K562 (cell line): ENCODE measurements around the gene GRK3. TPM values are rescaled to one million over a fixed set of nuclear protein-coding genes. Genes with fewer than 3 reads are reported as not detected.
"Not testable (repeated sequence)": the region's sequence is repeated elsewhere in the genome, so short reads cannot be mapped to it uniquely, and the experiment has no call there.

ENCODE experiments used
- ATAC-seq: fragments of 200-7000 bp; cut with Tn5 transposase; 3 replicates; pipeline ENCODE4 v1.9.1; 2020; ENCODE audit warnings: moderate library complexity
- BruUV-seq: library from RNA; stranded (reverse); fragments of 400-500 nt; replicated peaks from 2 replicates; lab custom pipeline; 2021; lab: Mats Ljungman, UMichigan
- CTCF ChIA-PET: fragments of 300-600 bp; formaldehyde crosslinking; extraction: SDS; loops from one replicate; lab custom pipeline; 2021; ENCODE audit warnings: low intra/inter-chr PET ratio; lab: Yijun Ruan, JAX
- POLR2A ChIA-PET: fragments of 300-600, 350-650 bp; sonication (Branson Sonifier 250); formaldehyde crosslinking; extraction: SDS; loops from one replicate; lab custom pipeline; 2021; ENCODE audit warnings: antibody characterized with exemption, inconsistent platforms; lab: Yijun Ruan, JAX
- DNase-seq, 4 experiments: peaks; one replicate each; pipeline versions ENCODE4 v3.0.0 to v3.0.0-alpha.2; 2011 to 2018; ENCODE audit warnings: low spot score in 3 of 4, mixed read lengths in 3 of 4; ENCODE audit errors: extremely low read depth in 1 of 4
- FAIRE-seq: peaks from 2 replicates; lab custom pipeline; 2011; peaks lifted over from hg19 to GRCh38; lab: Jason Lieb, UNC
- H2AFZ ChIP-seq: 2 replicates; pipeline ENCODE4 v1.6.0; 2011; ENCODE audit warnings: low read depth, low read length, control low read depth, inconsistent platforms
- H3K27ac ChIP-seq: fragments of 200-600 bp; 3 replicates; pipeline ENCODE4 v1.8.0; 2011; ENCODE audit warnings: low read depth, mild to moderate bottlenecking, control low read depth, inconsistent platforms, low read length, moderate library complexity, mixed read lengths; ENCODE audit errors: extremely low read depth
- H3K27me3 ChIP-seq, 2 experiments: fragments of 300-600 bp in 1 of 2; 2 replicates in 1 of 2; 3 replicates in 1 of 2; pipeline versions ENCODE4 v1.6.0 to v1.8.0; 2011; ENCODE audit warnings: inconsistent platforms in 2 of 2, low read length in 2 of 2, mild to moderate bottlenecking in 1 of 2, mixed read lengths in 1 of 2, moderate library complexity in 1 of 2; ENCODE audit not compliant: control insufficient read depth in 2 of 2, insufficient read depth in 2 of 2
- H3K36me3 ChIP-seq: fragments of 300-600 bp; 3 replicates; pipeline ENCODE4 v1.8.0; 2011; ENCODE audit warnings: mild to moderate bottlenecking, low read length, inconsistent platforms; ENCODE audit not compliant: control insufficient read depth, insufficient read depth
- H3K4me1 ChIP-seq, 2 experiments: fragments of 200-600 bp in 1 of 2; replicated peaks in 1 of 2; 2 replicates in 1 of 2; 3 replicates in 1 of 2; pipeline versions ENCODE4 v1.5.1 to v1.8.0; 2011; ENCODE audit warnings: inconsistent platforms in 2 of 2, low read length in 2 of 2, mild to moderate bottlenecking in 1 of 2, mixed read lengths in 1 of 2, moderate library complexity in 1 of 2; ENCODE audit not compliant: control insufficient read depth in 2 of 2, insufficient read depth in 2 of 2
- H3K4me2 ChIP-seq: 2 replicates; pipeline ENCODE4 v1.6.1; 2011; ENCODE audit warnings: low read length, control low read depth, inconsistent platforms, mixed read lengths; ENCODE audit not compliant: insufficient read depth
- H3K4me3 ChIP-seq: fragments of 200-600 bp; sonication (generic), shearing (Covaris generic); 2 replicates; pipeline ENCODE4 v1.5.1; 2016; ENCODE audit warnings: control low read depth, inconsistent platforms
- H3K79me2 ChIP-seq: fragments of 200-600 bp; 3 replicates; pipeline ENCODE4 v1.8.0; 2011; ENCODE audit warnings: low read length, inconsistent platforms; ENCODE audit not compliant: control insufficient read depth, insufficient read depth
- H3K9ac ChIP-seq, 2 experiments: 2 replicates each; pipeline versions ENCODE4 v1.6.0 to v1.6.1; 2011; ENCODE audit warnings: low read depth in 2 of 2, low read length in 2 of 2, control low read depth in 1 of 2, inconsistent platforms in 1 of 2, mild to moderate bottlenecking in 1 of 2, mixed read lengths in 1 of 2; ENCODE audit not compliant: insufficient read depth in 1 of 2
- H3K9me1 ChIP-seq: one replicate; pipeline ENCODE4 v1.6.0; 2011; ENCODE audit warnings: inconsistent platforms, mild to moderate bottlenecking, low read length, moderate library complexity; ENCODE audit not compliant: control insufficient read depth, insufficient read depth
- H3K9me3 ChIP-seq: replicated peaks from 2 replicates; pipeline ENCODE4 v1.5.1; 2011; ENCODE audit warnings: low read depth, low read length, inconsistent platforms; ENCODE audit not compliant: control insufficient read depth, insufficient read depth
- H4K20me1 ChIP-seq: replicated peaks from 2 replicates; pipeline ENCODE4 v1.6.1; 2011; ENCODE audit warnings: low read length, inconsistent platforms, mixed read lengths; ENCODE audit not compliant: control insufficient read depth, insufficient read depth
- E2F5 ChIP-seq: sonication (generic); formaldehyde crosslinking; IDR thresholded peaks from 2 replicates; pipeline ENCODE4 v1.8.0; 2022; ENCODE audit warnings: mild to moderate bottlenecking, missing genetic modification reagents
- ESRRB ChIP-seq: fragments of 250-450 bp; sonication (Bioruptor Pico); IDR thresholded peaks from 2 replicates; pipeline ENCODE4 v1.5.0; 2020; ENCODE audit warnings: mild to moderate bottlenecking, moderate library complexity, borderline replicate concordance
- NCOA4 ChIP-seq: fragments of 450-650 bp; IDR thresholded peaks from 2 replicates; pipeline ENCODE4 v1.6.1; 2018; ENCODE audit warnings: mild to moderate bottlenecking; ENCODE audit not compliant: partially characterized antibody
- PHB2 ChIP-seq: fragments of 450-650 bp; IDR thresholded peaks from 2 replicates; pipeline ENCODE4 v1.6.1; 2017; ENCODE audit warnings: low read depth
- ZFP30 ChIP-seq: fragments of 250-450 bp; sonication (Bioruptor Pico); IDR thresholded peaks from 2 replicates; pipeline ENCODE4 v1.8.0; 2022; ENCODE audit warnings: moderate library complexity, mild to moderate bottlenecking, inconsistent platforms, borderline replicate concordance
- ZNF79 ChIP-seq: fragments of 250-450 bp; sonication (Bioruptor Pico); IDR thresholded peaks from 2 replicates; pipeline ENCODE4 v1.4.0; 2020; ENCODE audit warnings: low read depth, mild to moderate bottlenecking, moderate library complexity
- WGBS: fragments of 100-300 bp; shearing (Covaris generic); methylation state at CpG from one replicate; pipeline ENCODE4 v1.1.6; 2016; ENCODE audit warnings: low coverage, mixed read lengths; ENCODE audit not compliant: insufficient coverage; ENCODE audit errors: missing lambda C conversion rate; 5-methylcytosine and 5-hydroxymethylcytosine counted together
- in situ Hi-C: fragments of 300-500 bp; cut with MboI; formaldehyde crosslinking; loops from 4 replicates; pipeline ENCODE4 v1.15.0; 2018; ENCODE audit warnings: inconsistent platforms, mixed read lengths
- intact Hi-C: fragments of 100-400 bp; cut with micrococcal nuclease; formaldehyde crosslinking; loops from 2 replicates; pipeline ENCODE4 v1.14.2; 2022
- polyA plus RNA-seq, 8 experiments: library from polyadenylated mRNA; depleted of rRNA in 4 of 8; stranded (reverse) in 5 of 8; unstranded in 3 of 8; fragments of >200 nt; fragmentation: Nextera tagmentation in 2 of 8; fragmentation: Illumina TruSeq in 1 of 8; extraction: Ambion mirVana in 2 of 8; extraction: Trizol in 1 of 8; gene quantifications; 2 replicates each; pipeline versions ENCODE4 v1.2.1 to v1.2.3, GENCODE V29; 2011 to 2014; ENCODE audit warnings: inconsistent platforms in 1 of 8, missing spikeins in 1 of 8
- total RNA-seq, 7 experiments: library from RNA; depleted of rRNA in 6 of 7; stranded (reverse); fragments of >200 nt in 6 of 7; fragmentation: Illumina TruSeq in 2 of 7; extraction: Trizol in 2 of 7; gene quantifications; 2 replicates each; pipeline versions ENCODE4 v1.2.1 to v1.2.3, GENCODE V29; 2011 to 2021; ENCODE audit warnings: low replicate concordance in 1 of 7
- TF ChIP-seq, protein P1 (sequence below): fragments of 200-800 bp; sonication (Bioruptor generic); IDR thresholded peaks from 2 replicates; pipeline ENCODE4 v1.6.1; 2016; ENCODE audit warnings: missing genetic modification characterization, missing compliant biosample characterization

The GRK3 gene
- total and polyA plus RNA-seq, 9 of the 15 experiments (the other 6 are each of a cell fraction or from before 2014, with no cell fraction given), result 1.4 to 7.6 (median 3.6) TPM

DNA sequence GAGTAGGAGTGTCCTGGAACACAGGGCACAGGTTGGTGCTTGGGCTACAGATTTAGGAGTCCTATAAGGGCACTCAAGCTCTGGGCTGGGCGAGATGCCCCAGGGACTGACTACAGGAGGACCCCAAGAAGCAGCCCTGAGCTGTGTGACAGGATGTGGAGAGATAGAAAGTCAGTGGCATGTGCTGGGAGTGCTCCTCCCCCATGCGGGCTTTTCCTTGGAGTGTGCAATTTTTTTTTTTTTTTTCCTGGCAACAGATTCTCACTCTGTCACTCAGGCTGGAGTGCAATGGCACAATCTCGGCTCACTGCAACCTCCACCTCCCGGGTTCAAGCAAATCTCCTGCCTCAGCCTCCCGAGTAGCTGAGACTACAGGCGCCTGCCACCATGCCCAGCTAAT is 144.0 kb downstream of the GRK3 start:
- WGBS, result 49% methylated on average over 2 of the region's 6 CpGs
- H3K9ac ChIP-seq, H3K36me3 ChIP-seq, CTCF ChIA-PET, BruUV-seq, H4K20me1 ChIP-seq, H3K27me3 ChIP-seq, H3K4me2 ChIP-seq, H2AFZ ChIP-seq, DNase-seq, H3K79me2 ChIP-seq, H3K9me1 ChIP-seq, POLR2A ChIA-PET, H3K27ac ChIP-seq, H3K4me3 ChIP-seq, H3K4me1 ChIP-seq, ATAC-seq, H3K9me3 ChIP-seq, FAIRE-seq: not testable (repeated sequence)
- in situ Hi-C loops, result loop anchor here (10.0 kb wide), 1 partner anchor 244 kb away; no protein-coding TSS in a partner anchor
- intact Hi-C loops, result loop anchor here (10.0 kb wide), 1 partner anchor 474 kb away; no protein-coding TSS in a partner anchor

DNA sequence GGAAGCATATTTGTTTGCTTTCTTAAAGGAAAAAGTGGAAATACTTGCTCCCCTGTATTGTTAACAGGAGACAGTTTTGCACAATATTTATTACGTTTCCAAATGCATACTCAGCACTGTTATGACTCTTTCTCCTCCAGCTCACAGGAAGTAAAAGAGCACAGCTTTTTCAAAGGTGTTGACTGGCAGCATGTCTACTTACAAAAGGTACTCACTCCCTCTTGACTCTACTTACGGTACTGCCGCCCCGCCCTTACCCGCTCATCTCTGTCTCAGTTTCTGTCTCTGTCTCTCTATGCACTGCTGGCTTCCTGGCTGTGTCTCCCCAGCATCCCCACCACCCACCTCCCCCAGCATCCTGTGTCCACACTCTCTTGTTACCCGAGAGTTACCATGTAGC is 145.3 kb downstream of the GRK3 start:
- no peak overlapping the region for H3K27ac ChIP-seq
- H3K9ac ChIP-seq, result no peak overlapping the region
- in situ Hi-C loops, result loop anchor here (5.0 to 10.0 kb wide), 2 partner anchors 63 to 245 kb away; no protein-coding TSS in a partner anchor
- H3K36me3 ChIP-seq, result no peaks in the 10 kb centered on the region
- H3K9me3 ChIP-seq, result no peaks in the 10 kb centered on the region
- no peak for DNase-seq
- no peaks in the 10 kb centered on the region for H3K9me1 ChIP-seq
- H3K4me3 ChIP-seq, result no peak overlapping the region
- no peaks in the 10 kb centered on the region for H4K20me1 ChIP-seq
- no peak for ATAC-seq
- FAIRE-seq, result no peak
- intact Hi-C loops, result loop anchor here (10.0 kb wide), 1 partner anchor 475 kb away; no protein-coding TSS in a partner anchor
- H3K4me1 ChIP-seq, result no peaks in the 10 kb centered on the region
- no peak overlapping the region for H2AFZ ChIP-seq
- no peaks in the 10 kb centered on the region for H3K79me2 ChIP-seq
- ChIA-PET CTCF (no interaction called here), POLR2A (no interaction called here)
- no peak overlapping the region for H3K4me2 ChIP-seq
- H3K27me3 ChIP-seq, result no peaks in the 10 kb centered on the region
- 85% methylated on average over 6 of the region's 6 CpGs for WGBS
- no TSS peak for BruUV-seq
- TF ChIP-seq ESRRB (CRISPR knock-in tag) (no peak), ZFP30 (CRISPR knock-in tag) (no peak), E2F5 (CRISPR knock-in tag) (no peak), ZNF79 (CRISPR knock-in tag) (no peak), NCOA4 (no peak), PHB2 (no peak)
- TF ChIP-seq, protein P1, sequence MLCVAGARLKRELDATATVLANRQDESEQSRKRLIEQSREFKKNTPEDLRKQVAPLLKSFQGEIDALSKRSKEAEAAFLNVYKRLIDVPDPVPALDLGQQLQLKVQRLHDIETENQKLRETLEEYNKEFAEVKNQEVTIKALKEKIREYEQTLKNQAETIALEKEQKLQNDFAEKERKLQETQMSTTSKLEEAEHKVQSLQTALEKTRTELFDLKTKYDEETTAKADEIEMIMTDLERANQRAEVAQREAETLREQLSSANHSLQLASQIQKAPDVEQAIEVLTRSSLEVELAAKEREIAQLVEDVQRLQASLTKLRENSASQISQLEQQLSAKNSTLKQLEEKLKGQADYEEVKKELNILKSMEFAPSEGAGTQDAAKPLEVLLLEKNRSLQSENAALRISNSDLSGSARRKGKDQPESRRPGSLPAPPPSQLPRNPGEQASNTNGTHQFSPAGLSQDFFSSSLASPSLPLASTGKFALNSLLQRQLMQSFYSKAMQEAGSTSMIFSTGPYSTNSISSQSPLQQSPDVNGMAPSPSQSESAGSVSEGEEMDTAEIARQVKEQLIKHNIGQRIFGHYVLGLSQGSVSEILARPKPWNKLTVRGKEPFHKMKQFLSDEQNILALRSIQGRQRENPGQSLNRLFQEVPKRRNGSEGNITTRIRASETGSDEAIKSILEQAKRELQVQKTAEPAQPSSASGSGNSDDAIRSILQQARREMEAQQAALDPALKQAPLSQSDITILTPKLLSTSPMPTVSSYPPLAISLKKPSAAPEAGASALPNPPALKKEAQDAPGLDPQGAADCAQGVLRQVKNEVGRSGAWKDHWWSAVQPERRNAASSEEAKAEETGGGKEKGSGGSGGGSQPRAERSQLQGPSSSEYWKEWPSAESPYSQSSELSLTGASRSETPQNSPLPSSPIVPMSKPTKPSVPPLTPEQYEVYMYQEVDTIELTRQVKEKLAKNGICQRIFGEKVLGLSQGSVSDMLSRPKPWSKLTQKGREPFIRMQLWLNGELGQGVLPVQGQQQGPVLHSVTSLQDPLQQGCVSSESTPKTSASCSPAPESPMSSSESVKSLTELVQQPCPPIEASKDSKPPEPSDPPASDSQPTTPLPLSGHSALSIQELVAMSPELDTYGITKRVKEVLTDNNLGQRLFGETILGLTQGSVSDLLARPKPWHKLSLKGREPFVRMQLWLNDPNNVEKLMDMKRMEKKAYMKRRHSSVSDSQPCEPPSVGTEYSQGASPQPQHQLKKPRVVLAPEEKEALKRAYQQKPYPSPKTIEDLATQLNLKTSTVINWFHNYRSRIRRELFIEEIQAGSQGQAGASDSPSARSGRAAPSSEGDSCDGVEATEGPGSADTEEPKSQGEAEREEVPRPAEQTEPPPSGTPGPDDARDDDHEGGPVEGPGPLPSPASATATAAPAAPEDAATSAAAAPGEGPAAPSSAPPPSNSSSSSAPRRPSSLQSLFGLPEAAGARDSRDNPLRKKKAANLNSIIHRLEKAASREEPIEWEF (CRISPR knock-in tag), result no peak
